ENCODE measurements around the gene SLC7A14.

Gene SLC7A14

DNA sequence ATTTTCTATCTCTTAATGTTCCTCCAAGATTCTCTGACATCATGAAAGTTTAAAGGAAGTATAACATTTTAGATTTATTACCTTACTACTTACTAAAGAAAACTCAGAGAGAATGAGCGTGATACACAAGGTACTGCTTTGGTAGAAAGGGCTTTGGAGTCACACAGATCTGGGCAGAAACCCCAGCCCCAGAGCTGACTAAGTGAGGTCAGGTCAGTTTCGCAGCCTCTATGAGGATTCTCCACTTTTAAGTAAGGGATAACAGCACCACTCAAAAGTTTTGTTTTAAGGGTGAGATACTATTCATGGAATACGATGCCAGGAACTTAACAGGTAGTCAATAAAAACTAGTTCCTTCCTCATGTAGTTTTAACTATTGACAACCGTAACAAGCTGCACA is 91.1 kb downstream of the SLC7A14 start:
- no peak for DNase-seq

DNA sequence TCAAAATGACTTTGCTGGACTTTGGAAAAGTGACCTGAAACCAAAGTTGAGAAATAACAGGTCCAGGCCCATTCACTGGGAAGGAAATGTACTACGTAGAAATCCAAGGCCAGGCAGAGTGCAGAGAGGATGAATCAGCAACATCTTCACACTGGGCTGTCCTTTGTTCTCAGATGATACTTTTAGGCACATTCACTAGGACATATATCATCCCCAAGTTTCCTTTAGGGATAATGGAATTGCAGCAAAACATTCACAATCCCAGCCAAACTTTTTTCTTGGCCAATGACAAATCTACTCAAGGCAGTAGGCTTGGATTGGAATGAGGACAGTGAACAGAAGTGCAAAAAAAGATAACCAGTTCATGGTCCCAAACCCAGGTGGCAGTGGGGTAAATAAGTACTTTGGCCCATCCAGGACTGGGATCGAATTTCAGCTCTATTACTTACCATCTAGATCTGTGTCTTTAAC is 92.1 kb downstream of the SLC7A14 start:
- no peak for DNase-seq

DNA sequence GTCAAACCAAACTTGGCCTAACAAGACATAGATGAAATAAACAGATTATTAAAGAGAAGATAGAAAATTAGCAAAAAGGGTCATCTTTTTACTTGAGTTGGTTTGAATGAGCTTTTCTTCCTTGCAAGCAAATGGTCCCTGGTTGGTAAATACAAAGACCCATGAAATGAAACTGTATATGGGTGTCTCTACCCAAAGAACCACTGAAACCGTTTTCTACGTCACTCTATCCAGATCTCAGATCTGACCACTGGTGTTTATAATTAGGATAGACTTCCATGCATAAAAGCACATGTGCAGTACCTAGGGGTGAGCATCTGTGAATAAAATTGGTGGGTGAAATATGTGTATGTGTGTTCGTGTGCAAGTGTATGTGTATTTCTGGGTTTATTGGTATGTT is 94.0 kb downstream of the SLC7A14 start:
- DNase-seq = no peak

DNA sequence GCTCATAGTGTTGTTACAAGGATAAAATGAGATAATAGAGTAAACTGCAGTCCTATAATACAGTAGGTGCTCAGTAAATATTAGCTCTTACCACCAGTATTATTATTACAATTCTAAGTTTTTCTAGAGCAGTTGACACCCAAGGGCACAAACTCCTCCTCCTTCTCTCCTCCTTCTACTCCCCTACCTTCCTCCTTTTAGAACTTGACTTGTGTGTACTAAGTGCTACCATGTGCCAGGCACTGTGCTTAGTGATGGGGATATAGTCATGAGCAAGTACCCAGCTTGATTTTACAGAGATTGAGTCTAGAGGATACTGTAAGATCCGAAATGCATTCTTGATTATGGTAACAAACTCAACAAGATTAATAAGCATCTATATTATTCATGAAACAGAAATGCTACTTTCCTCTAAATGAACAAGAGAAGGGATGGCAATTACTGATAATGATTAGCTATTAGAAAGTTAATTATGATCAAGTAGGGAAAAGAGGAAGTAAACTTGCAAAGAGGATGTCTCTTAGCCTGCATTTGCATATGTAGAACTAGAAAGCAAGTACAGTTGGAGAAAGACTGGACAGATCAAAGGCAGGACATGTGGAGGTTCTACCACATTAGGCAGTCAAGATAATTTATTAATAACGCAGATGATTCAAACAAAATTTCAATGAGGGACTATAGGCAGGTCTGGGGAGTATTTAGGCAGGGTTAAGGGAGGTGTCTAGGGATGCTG is 94.9 kb downstream of the SLC7A14 start:
- no peak for DNase-seq

DNA sequence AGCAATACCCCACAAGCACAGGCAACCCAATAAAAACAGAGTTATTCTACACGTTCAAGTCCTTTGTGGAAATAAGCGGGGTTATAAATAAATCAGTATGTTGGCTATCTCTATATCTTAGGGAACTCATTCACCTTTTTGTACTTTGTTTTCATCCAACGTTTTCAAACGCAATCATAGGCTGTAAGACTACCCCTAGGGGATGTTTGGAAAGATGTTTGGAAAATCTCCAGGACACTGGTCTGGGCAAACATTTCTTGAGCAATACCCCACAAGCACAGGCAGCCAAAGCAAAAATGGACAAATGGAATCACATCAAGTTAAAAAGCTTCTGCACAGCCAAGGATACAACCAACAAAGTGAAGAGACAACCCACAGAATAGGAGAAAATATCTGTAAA is 97.1 kb downstream of the SLC7A14 start:
- DNase-seq = no peak

DNA sequence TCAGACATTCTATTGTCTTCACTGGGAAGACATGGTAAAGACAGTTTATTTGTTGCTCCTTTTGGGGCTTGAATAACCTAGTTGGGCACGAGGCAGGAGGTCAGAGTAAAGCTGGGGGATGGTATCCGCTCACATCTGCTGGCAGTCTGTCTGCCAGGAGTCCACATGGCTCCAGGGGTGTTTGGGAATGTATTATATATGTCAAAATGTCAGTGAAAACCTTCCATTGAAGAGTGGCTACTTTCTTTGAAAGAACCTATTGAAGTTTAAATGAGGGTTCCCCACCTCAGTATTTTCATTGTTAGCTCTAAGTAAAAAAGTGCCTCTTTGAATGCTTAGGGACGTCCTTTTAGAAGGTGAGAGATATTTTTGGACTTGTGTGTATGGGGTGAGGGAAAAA is 98.8 kb downstream of the SLC7A14 start:
- DNase-seq = no peak

DNA sequence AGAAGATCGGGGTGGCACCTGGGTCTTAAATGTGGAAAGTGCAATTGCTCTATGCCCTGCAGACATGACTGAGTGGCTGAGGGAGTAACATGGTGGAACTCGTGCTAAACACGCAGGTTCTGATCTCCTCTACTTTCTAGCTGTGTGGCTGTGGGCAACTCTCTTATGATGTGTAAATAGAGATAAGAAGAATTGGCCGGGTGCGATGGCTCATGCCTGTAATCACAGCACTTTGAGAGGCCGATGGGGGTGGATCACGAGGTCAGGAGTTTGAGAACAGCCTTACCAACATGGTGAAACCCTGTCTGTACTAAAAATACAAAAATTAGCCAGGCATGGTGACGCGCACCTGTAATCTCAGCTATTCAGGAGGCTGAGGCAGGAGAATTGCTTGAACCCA is 99.5 kb downstream of the SLC7A14 start:
- DNase-seq = no peak

DNA sequence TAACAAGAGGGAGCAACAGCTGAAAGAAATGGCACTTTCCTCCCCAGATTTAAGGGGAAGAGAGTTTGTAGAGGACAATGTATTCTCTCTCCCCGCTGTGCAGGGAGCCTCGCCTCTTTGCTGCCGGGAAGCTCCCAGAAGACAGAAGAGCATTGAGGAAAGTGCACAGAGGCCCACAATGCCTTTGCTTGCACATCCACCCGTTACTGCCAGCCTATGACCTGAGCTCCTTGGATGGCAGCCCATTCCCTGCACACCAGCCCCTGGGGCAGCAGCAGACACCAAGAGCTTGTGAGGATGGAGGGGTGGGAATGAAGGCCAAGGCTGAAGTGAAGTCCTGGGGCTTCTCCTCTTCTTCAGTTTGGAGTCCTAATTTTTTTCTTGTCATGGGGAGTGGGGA is 100.2 kb downstream of the SLC7A14 start:
- DNase-seq = no peak

DNA sequence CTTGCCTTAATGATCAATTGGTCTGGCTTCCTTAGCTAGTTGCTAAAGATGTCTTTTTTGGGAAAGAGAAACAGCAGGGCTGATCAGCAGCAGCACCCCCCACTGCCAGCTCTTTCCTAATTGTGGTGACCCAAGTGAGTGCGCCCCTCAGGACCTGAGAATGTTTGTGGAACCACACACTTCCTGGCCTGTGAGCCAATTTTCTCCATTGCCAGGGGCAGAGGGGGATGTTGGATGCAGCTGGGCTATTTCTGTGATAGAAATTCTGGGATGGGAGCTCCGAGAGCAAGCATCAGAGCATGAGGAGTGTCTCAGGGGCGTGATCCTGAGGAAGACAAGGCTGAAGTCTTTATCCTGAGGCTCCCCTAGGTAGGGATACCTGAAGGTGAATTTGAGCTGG is 100.6 kb downstream of the SLC7A14 start:
- no peak for DNase-seq

DNA sequence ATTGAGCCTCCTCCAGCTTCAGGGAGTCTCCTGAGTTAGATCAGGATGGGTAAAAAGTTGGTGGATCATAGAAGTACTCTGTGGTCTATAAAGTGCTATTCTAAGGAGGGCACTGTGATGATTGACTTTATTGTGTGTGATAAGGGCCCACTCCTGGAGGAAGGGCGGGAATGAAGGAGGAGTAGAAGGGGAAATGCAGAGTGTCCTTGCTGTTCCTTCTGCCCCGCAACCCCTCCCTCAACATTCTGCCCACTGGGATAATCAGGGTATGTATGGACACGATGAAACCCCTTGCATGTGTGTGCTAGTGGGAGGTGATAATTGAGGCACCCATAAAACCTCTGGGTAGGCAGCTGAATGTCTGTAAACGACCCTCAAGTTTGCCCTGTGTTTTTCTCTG is 101.0 kb downstream of the SLC7A14 start:
- DNase-seq = no peak

DNA sequence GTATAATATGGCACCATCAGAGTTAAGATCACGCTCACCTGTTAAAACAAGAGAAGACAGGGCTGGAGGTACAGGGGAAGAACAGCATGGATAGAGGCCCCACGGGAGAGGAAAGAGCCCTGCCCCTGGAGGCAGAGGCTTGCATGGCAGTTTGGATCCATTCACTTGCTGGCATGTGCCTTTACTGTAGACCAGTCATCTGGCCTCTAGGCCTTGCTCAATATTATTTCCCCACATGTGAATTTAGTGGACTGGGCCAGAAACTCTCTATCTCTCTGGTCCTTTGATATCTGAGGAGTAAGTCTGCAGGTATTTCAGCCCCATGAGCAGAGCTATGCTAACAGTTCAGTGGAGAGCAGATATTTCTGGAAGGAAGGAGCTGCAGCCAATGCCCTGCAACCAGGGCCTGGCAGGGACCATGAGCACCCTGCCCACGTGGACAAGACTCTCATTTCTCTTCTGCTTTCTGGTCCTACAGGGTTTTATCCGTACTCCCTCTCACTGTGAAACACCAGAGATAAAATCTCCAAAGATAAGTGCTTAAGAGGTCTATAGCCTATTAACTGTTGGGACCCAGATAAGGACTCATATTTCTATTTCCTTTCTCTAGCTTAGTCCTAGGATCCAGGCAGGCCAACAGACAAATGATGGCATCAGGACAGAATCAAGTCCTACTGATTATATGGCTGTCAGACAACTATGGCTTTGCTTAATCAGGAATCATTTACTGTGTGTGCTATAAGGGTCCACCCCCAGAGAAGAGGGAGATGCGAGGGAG is 102.2 kb downstream of the SLC7A14 start:
- DNase-seq = no peak

DNA sequence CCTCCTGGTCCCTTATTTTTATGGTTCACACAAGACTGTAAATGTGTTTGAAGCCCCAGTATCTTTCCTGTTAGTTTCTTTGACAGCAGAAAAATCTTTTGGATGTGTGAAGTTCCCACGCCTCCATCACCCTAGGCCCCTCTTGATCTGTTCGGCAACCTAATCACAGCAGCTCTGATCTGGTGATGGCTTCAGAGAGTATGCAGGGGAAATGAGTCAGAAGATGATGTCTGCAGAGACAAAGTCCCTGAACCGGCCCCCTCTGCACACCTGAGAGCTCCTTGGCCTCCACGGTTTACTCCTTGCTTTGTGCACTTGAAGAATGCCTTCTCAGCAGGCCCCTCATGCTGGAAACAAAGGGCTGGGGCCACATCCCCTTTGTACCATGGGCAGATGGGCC is 103.7 kb downstream of the SLC7A14 start:
- no peak for DNase-seq

DNA sequence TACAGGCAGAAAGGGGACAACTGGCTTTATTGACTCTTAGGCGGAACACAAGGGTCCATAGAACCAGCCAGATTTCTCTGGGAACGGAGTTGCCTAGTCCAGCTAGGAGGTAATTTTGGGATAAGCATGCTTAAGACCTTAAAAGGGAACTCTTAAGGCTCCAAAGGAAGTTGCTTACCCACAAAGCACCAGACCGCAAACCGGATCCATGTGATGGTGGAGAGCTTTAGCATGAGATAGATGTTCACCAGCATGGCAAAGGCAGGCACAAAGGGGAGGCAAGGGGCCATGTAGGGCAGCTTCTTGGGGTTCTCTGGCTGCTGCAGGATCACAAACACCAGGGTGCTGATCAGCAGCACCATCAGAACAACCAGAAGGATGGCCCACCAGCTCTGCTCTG is 105.8 kb downstream of the SLC7A14 start:
- no peak for DNase-seq

DNA sequence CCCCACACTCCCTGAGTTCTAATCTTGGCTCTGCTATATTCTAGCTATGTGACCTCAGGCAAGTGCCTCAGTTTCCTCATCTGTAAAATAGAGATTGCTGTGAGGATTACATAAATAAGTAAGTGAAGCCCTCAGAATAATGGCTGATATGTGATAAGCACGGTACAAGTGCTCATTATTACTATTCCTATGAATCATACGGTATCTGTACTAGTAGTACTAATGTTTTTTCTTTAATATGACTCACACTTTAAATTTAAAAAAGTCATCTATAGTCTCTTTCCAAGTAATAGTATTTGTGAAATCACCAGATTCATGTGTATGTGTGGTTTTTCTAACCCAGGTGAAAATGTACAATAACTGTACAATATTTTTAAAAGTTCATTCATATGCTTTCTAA is 108.5 kb downstream of the SLC7A14 start:
- DNase-seq = no peak

DNA sequence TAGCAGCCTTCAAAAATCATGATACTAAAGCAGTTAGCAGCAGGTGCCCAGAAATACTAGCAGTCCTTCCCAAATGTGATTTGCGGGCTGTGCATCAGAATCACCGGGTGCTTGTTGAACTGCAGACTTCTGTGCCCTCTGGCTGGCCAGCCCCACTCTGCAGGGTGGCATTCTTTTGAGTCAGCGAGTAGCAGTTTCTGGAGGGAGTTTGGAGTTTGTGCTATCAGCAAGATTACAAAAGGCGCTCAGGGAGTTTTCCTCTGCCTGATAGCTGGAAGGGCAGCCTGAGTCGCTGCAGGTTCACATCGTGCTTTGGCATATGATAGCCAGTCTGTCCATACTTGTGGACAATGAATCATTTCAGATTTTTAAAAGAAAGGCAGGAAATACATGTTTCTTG is 109.6 kb downstream of the SLC7A14 start:
- DNase-seq = no peak

DNA sequence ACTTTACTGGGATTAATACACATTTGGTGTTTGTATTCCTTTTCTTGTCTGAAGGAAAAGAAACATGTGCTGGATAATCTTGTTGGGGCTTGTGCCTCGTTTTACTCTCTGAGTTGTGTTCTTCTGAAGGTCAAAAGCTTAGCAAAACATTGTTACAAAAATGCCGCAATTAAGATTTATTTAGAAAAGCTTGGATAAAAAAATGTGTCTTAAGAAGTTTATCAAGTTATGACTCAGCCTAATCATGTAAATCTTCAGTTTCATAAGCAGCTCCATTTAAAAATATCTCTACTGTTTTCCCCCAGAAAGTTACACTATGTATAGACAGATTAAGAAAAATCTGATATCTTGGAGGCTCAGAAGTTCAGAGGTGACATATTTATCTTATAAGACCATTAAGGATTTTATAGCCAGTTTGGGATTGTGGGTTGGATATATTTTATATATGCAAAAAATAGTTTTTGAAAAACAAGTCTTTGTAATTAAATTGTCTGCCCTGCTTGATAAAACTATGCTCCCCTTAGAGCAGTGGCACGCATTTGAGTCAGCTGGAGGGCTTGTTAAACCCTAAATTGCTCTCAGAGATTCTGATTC is 110.7 kb downstream of the SLC7A14 start:
- no peak for DNase-seq

DNA sequence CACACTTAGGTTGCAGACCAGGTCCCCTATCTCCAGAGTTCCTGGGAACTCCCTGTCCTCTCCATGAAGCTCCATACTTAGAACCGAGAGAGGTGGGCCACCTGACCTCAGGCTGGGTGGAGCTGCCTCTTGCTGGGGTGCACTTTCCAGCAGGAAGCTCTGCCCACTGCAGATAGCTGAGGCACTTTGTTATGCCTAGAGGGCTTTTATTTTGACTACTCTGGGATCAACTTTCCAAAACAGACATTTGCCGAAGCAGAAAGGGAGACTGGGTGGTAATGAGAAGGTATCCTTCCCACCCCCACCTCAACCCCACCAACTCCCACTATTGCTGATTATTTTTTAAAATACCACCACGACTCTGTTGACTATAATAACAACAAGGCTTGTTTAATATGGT is 112.5 kb downstream of the SLC7A14 start:
- no peak for DNase-seq

DNA sequence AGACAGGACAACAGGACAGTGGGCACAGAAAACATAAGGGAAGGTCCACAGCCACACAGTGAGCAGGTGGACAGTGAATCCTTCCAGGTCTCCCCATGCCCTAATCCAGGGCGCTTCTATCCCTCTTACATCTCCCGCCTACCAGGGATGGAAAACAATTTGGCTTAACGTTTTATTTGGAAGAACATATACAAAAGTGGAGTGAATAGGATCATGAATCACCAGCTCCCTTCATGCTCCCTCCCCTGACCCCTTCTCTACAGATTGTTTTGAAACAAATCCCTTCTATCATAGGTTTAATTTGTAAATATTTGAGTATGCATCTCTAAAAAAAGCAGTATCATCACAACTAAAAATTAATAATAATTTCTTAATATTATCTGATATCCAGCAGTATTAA is 114.7 kb downstream of the SLC7A14 start:
- DNase-seq = no peak

DNA sequence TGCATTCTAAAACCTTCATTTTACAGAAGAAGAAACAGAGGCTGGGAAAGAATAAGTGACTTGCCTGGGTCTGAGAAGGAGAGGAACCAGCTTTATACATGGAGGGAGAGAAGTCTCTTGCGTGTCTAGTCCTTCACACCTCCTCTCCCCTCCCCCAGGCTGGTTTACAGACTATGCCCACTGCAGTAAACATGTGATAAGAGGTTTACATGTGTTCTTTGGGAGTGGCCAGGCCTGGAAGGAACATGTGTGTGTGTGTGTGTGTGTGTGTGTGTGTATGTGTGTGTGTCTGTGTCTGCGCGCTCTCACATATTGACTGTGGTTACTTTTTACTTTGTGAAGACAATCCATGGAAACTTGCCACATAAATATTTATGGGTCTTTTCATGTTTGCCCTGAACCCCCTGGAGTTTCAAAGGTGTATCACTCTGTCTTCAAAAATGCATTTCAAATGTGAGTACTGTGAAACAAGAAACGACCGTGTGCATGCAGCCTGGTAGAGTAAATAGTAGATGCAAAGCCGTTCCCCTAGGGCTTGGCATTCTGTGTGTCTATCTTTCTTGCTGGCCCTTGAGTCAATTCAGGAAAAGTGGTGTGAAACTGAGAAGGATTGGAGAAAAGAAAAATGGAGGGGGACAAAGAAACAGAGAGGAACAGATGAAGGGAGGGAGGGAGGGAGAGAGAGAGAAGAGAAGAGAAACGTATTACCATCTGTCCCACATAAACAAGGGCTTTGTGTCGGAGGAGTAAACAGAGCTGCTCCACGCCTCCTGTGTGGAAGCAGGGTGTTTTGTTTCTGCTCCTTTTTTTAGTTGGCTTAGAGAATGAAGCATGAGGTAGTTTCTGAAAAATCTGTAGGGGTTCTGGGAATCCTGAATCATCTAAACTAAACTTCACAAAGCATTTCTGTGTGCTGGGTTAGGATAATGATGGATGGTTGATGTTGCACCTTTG is 115.5 kb downstream of the SLC7A14 start:
- no peak for DNase-seq

DNA sequence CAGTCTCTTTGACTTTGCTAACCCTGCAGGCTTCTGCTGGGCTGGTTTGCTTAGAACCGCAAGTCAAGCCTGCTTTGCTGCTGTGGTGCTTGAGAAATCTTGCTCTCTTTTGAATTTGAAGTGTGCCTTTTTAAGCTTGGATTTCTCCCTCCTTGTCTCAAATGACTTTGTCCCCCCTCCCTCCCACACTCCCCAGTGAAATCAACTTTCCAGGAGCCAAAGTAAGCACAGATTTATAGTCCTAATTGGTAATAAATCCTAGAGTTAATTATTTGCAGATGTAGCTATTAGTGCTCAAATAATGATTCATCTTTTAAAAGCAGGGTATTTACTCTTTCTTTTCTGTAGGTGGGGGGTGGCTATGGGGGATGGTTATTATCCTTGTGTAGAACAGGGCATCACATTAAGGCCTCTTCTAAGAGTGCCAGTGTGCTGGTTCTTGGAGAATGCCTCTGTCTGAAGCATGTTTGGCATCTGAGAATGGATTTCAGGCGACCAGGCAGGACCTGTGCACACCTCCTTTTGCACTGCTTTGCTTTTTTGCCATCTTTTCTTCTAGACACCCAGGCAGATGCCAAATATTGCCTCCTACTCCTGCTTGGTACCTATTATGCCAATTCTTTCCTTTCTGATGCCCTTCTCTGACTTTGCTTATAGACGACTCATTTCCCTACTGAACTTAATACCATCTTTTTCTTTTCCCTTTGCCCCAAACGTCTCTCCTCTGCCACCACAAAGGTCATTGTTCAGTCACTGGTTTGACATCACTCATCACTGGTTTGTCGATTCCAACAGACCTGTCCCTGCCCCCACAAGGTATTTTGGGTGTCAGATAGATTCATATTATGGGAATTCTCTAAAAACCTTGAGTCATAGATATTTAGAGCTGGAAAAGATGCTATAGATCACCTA is 116.5 kb downstream of the SLC7A14 start:
- DNase-seq = no peak

DNA sequence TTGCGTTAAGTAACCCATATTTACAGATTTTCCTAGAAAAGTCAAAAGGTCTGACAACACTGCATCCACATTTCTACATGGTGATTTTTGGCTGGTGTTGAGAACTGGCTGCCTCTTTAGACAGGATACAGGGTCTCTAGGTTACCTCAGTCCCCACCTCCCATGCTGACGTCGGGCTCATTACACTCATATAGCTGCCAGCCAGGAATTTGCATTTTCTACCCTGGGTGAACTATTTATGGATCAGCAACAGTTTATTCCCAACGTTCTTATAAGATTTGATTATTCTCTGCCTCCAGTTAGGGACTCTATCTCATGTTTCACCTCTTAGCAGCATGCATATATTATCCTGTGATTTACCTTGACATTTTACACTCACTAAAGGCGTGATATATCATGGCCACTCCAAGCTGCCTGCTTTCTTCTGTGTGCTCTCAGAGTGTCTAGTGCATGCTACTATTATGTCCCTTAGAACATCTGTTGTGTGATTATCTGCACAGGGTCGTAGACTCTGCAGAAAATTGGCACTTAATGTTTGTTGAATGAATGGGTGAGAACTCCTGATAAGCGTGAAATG is 118.2 kb downstream of the SLC7A14 start:
- no peak for DNase-seq

DNA sequence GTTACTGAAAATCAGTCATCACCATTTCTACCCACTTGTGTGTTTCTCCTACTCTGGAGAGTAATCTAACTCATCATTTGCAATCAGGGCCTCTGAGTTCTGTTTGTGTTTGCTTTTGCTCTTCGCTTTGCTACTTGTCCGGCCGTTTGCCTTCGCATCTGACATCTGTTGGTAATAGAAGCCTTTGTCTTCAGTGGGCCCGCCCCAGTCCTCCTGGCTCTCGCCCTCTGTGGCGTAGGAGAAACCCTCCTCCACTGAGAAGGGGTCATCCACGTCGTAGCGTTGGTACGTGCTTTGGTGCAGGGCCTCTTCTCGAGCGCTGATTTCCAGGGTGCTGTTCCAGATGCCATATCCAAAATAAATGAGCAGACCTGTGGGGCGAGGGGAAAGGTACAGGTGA is 118.9 kb downstream of the SLC7A14 start:
- no peak for DNase-seq

Data from SW 1271 (cell line).